GM18507 (cell line): Measurements from ENCODE around the gene DSCAM.

Source experiments
- DNase-seq: peaks from one replicate; pipeline ENCODE4 v3.0.0; 2011; ENCODE audit warnings: low read depth; ENCODE audit not compliant: insufficient read length; ENCODE audit errors: extremely low spot score
- FAIRE-seq: peaks from 2 replicates; lab custom pipeline; 2011; peaks lifted over from hg19 to GRCh38; lab: Jason Lieb, UNC

The DSCAM gene

DNA sequence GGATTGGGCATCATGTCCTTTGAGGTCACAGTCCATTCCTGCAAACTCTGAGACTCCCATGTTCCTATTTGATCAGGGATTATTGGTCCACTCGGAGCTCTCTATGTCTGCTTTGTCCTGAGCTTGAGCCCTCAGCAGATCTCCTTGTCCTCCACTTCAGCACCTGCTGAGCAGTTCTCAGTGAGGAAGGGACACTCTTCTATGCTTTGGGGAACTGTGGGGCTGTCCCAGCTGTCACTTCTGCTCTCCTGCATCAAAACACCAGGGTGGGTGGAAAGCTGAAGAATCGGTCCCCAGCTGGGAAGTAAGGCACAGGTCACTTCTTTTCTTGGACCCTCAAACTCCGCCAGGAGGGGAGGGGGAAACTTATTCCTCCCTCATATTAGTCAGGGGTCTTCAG lies 880.2 kb downstream of the DSCAM start:
- DNase-seq (no peak), FAIRE-seq (no peak)

DNA sequence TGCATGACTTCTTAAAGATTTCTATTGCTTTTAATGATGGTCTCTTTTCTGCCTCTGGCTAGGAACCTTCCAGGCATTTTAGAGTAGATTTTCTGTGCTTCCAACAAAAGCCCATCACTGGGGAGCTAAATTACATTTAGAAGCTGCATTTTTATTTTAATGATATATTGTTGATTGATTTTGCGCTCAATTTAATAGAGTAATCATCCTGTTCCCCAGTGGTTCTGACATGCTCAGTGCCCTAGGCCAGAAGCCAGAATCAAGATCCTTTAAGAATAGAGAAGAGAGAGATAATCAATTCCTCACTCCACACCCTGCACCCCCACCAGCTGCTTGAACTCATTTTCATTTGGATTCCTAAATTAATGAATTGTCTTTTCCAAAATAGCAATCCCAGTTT lies 881.9 kb downstream of the DSCAM start:
- FAIRE-seq (no peak), DNase-seq (no peak)

DNA sequence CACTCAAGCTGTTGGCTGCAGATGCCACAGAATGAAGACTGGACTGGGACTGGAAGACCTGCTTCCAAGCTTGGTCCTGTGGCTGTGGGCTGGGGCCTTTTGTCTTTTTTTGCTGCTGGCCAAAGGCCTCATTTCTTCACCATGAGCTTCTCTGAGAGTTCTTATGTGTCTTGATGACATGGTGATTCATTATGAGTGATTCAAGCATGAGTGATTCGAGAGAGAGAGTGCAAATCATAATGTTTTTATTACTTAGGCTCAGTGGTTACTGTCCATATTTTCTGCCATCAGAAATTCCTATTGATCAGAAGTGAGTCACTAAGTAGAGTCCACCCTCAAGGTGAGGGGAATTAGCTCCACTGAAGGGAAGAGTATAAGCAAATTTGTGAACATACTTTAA lies 885.7 kb downstream of the DSCAM start:
- FAIRE-seq (no peak), DNase-seq (no peak)
